ENCODE data around the gene RFX7. TPM values are rescaled to one million over a fixed set of nuclear protein-coding genes. Genes with fewer than 3 reads are reported as not detected.

RFX7 gene
- total RNA-seq: 10 to 100 TPM; 23.3 to 30.4 (median 27.9) TPM
- 21.0 TPM for total RNA-seq (2013)
- total RNA-seq: 14.3 to 50.3 (median 26.0) reads per million in 29 experiments

DNA sequence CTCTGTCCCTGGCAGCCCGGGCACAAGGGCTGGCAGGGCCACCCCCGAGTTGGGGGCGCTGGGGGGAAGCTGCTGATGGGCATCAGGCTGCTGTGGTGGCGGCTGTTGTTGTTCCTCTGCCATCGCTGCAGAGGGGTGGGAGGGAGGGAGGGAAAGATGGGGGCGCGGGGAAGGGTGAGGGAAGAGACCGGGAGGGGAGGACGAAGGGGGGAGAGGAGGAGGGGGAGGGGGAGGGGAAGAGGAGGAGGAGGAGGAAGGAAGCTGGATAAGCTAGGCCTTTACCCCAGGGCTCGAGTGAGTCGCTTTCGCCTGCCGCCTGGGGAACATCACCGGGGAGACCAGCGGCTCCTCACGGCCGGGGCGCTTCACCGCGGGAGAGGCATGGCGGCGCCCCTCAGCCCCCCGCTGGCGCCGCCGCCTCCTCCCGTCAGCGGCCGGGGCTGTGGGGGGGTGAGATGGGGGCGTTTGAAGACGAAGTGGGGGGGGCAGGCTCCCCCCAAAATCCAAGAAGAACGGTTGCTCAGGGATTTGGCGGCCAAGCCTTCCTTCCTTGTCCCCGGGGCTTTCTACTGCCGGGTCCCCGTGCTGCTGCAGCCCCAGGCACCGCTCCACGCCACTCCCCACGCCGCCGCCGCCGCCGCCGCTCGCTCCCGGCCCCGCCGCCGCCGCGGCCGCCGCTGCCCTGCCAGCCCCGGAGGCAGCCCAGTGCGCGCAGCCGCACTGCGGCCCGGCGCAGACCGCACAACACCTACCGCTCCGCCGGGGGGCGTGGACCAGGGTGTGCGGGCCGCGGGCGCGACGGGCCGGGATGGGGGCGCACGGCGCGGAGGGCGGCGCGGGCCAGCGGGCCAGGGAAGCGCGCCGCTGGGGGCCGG, at the start of gene RFX7:
Gene RFX7 (minus strand): TSS at position 717 of the 875 bp plus-strand sequence. CDS start 594 bp downstream, at position 123.
- peaks cover 15 to 29% of the 10 kb centered on the region in 2 experiments for H3K4me1 ChIP-seq (ENCODE audit: control insufficient read depth in 1 of 2, extremely low read depth in 1 of 2, insufficient read depth in 2 of 2, low read length in 2 of 2)
- DNase-seq (peak; percentile 54 to 90 (median 71)), ATAC-seq (replicated peaks in 1 of 4) (peak; percentile 79 to 83 (median 81))
- peak within 1 kb of the TSS; percentile 66 to 84 for H3K4me3 ChIP-seq (ENCODE audit: control insufficient read depth in 1 of 2, extremely low read depth in 1 of 2, low read length in 1 of 2)
- H3K27me3 ChIP-seq (replicated peaks in 1 of 2; ENCODE audit: control insufficient read depth in 2 of 2, extremely low read depth in 1 of 2, insufficient read depth in 2 of 2, low read length in 1 of 2): no peaks in the 10 kb centered on the region
- Mint-ChIP-seq H3K36me3 (peaks cover 6% of the 10 kb centered on the region), H3K4me1 (peaks cover 39 to 49% (median 47%) of the 10 kb centered on the region in 3 donors), H3K4me3 (peak within 1 kb of the TSS; percentile 89 to 91 (median 89)), H3K27me3 (no peaks in the 10 kb centered on the region), H3K9me3 (no peaks in the 10 kb centered on the region), H3K27ac (peak within 1 kb of the TSS; percentile 89 to 94)
- peak within 1 kb of the TSS; percentile 77 for H3K27ac ChIP-seq (ENCODE audit: low read length)
- no peaks in the 10 kb centered on the region for H3K9me3 ChIP-seq
- POLR2A ChIA-PET: interaction anchor here in 1 of 2 donors (0.6 kb wide), 1 partner anchor 63 kb away, joined by 7 read pairs; no protein-coding TSS in a partner anchor
- WGBS (ENCODE audit: insufficient coverage): under 1% methylated on average over 72 of the region's 85 CpGs
- no peaks in the 10 kb centered on the region for H3K36me3 ChIP-seq (ENCODE audit: control insufficient read depth in 2 of 2, extremely low read depth in 1 of 2, insufficient read depth in 1 of 2, low read length in 1 of 2)
- CTCF ChIA-PET: interaction anchor here (0.6 to 0.7 kb wide), 2 partner anchors 39 to 910 kb away, joined by 4 to 5 read pairs; no protein-coding TSS in a partner anchor

DNA sequence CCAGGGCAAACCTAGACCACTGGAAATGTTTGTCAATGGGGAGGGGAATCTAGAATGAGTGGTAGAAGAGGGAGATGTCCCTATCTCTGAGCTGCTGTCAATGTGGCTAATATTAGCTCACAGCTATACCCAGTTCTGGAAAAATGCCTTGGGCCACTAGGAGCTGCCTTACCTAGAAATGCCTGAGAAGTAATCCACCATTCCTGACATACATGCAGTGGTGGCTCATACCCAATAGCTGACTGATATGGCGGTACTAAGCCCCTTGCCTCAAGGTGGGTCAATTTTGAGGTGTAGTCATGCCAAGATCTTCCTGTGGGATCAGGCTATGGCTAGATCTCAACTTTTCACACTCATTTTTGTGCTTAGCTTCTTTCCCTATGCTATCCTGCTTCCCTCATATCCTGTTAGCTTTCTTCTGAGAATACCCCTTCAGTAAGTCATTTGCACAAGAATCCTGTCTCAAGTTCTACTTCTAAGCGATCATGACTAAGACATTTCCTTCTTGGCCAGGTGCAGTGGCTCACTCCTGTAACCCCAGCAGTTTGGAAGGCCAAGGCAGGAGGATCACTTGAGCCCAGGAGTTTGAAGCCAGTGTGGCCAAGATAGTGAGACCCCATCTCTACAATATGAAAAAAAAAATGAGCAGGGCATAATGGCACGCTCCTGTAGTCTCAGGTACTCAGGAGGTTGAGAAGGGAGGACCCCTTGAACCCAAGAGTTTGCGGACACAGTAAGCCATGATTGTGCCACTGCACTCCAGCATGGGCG, 49.1 kb upstream of the RFX7 start:
- H3K27ac ChIP-seq (ENCODE audit: low read length): no peak overlapping the region
- peaks cover 0 to 3% of the 10 kb centered on the region in 2 donors for H3K27me3 Mint-ChIP-seq
- no peak overlapping the region for H3K4me3 ChIP-seq (ENCODE audit: control insufficient read depth in 1 of 2, extremely low read depth in 1 of 2, low read length in 1 of 2)
- no peaks in the 10 kb centered on the region for H3K9me3 ChIP-seq
- 100% methylated on average over 2 of the region's 5 CpGs for WGBS (ENCODE audit: insufficient coverage)
- H3K27me3 ChIP-seq (replicated peaks in 1 of 2; ENCODE audit: control insufficient read depth in 2 of 2, extremely low read depth in 1 of 2, insufficient read depth in 2 of 2, low read length in 1 of 2): peaks cover 0 to 9% of the 10 kb centered on the region in 2 experiments
- ChIA-PET POLR2A (no interaction called here), CTCF (no interaction called here)
- no peaks in the 10 kb centered on the region for H3K36me3 ChIP-seq (ENCODE audit: control insufficient read depth in 2 of 2, extremely low read depth in 1 of 2, insufficient read depth in 1 of 2, low read length in 1 of 2)
- ATAC-seq (replicated peaks in 1 of 4) (no peak), DNase-seq (no peak)
- H3K27ac Mint-ChIP-seq: no peak overlapping the region
- peaks cover 10 to 23% (median 16%) of the 10 kb centered on the region in 3 donors for H3K9me3 Mint-ChIP-seq
- no peaks in the 10 kb centered on the region for H3K4me1 ChIP-seq (ENCODE audit: control insufficient read depth in 1 of 2, extremely low read depth in 1 of 2, insufficient read depth in 2 of 2, low read length in 2 of 2)
- no peaks in the 10 kb centered on the region for H3K4me1 Mint-ChIP-seq
- no peak overlapping the region for H3K4me3 Mint-ChIP-seq
- peaks cover 8% of the 10 kb centered on the region for H3K36me3 Mint-ChIP-seq

DNA sequence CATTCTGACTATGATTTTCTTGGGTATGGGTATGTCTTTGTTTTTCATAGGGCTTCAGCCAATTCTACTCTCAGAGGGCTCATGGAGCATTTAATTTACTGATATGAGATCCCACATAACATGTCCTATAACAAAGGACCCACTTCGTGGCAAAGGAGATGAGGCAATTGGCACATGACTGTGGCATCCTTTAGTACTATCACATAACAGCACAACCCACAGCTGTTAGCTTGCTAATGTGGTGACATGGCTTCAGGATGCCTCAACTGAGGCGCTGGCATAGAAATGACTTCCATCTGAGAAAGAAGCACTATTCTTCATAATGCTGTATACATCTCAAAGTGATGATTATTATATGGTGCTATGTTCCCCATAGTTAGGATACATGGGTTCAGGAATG, 48.1 kb upstream of the RFX7 start:
- DNase-seq (no peak), ATAC-seq (replicated peaks in 1 of 4) (no peak)
- Histone ChIP-seq H3K27ac (ENCODE audit: low read length) (no peak overlapping the region), H3K27me3 (replicated peaks in 1 of 2; ENCODE audit: control insufficient read depth in 2 of 2, extremely low read depth in 1 of 2, insufficient read depth in 2 of 2, low read length in 1 of 2) (peaks cover 0 to 6% of the 10 kb centered on the region in 2 experiments), H3K9me3 (no peaks in the 10 kb centered on the region), H3K4me1 (ENCODE audit: control insufficient read depth in 1 of 2, extremely low read depth in 1 of 2, insufficient read depth in 2 of 2, low read length in 2 of 2) (no peaks in the 10 kb centered on the region), H3K36me3 (ENCODE audit: control insufficient read depth in 2 of 2, extremely low read depth in 1 of 2, insufficient read depth in 1 of 2, low read length in 1 of 2) (no peaks in the 10 kb centered on the region), H3K4me3 (ENCODE audit: control insufficient read depth in 1 of 2, extremely low read depth in 1 of 2, low read length in 1 of 2) (no peak overlapping the region)
- no peak overlapping the region for H3K4me3 Mint-ChIP-seq
- H3K27ac Mint-ChIP-seq: no peak overlapping the region
- 60% methylated on average over 1 of the region's 2 CpGs for WGBS (ENCODE audit: insufficient coverage)
- H3K36me3 Mint-ChIP-seq: peaks cover 8% of the 10 kb centered on the region
- no peaks in the 10 kb centered on the region for H3K4me1 Mint-ChIP-seq
- ChIA-PET POLR2A (no interaction called here), CTCF (no interaction called here)
- peaks cover 0 to 3% of the 10 kb centered on the region in 2 donors for H3K27me3 Mint-ChIP-seq
- peaks cover 10 to 24% (median 16%) of the 10 kb centered on the region in 3 donors for H3K9me3 Mint-ChIP-seq

DNA sequence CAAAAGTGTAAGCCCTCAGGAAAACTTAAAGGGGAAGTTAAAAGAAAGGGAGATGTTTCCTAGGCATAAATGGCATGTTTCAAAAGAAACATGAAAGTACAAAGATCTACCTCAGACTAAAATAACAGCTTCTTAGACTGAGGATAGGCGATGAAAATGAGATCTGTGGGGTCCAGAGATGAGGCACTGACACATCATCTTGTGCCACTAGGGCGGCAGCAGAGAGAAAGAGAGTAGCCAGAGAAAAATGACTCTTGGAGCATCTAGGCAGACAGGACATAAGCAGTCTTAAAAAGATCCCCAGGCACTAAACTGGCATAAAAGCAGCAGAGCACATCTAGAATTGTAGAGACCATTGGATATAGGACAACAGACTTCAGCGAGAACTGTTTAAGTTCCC, 42.5 kb upstream of the RFX7 start:
- Histone ChIP-seq H3K4me3 (ENCODE audit: control insufficient read depth in 1 of 2, extremely low read depth in 1 of 2, low read length in 1 of 2) (no peak overlapping the region), H3K9me3 (no peaks in the 10 kb centered on the region), H3K4me1 (ENCODE audit: control insufficient read depth in 1 of 2, extremely low read depth in 1 of 2, insufficient read depth in 2 of 2, low read length in 2 of 2) (no peaks in the 10 kb centered on the region), H3K27me3 (replicated peaks in 1 of 2; ENCODE audit: control insufficient read depth in 2 of 2, extremely low read depth in 1 of 2, insufficient read depth in 2 of 2, low read length in 1 of 2) (peaks cover 0 to 7% of the 10 kb centered on the region in 2 experiments), H3K36me3 (ENCODE audit: control insufficient read depth in 2 of 2, extremely low read depth in 1 of 2, insufficient read depth in 1 of 2, low read length in 1 of 2) (no peaks in the 10 kb centered on the region), H3K27ac (ENCODE audit: low read length) (no peak overlapping the region)
- Mint-ChIP-seq H3K9me3 (peaks cover 10 to 23% (median 16%) of the 10 kb centered on the region in 3 donors), H3K36me3 (peaks cover 8% of the 10 kb centered on the region), H3K4me1 (no peaks in the 10 kb centered on the region), H3K4me3 (no peak overlapping the region), H3K27ac (no peak overlapping the region), H3K27me3 (peaks cover 0 to 8% of the 10 kb centered on the region in 2 donors)
- WGBS (ENCODE audit: insufficient coverage): 60% methylated on average over 1 of the region's 3 CpGs
- DNase-seq (no peak), ATAC-seq (replicated peaks in 1 of 4) (no peak)
- ChIA-PET POLR2A (no interaction called here), CTCF (no interaction called here)

DNA sequence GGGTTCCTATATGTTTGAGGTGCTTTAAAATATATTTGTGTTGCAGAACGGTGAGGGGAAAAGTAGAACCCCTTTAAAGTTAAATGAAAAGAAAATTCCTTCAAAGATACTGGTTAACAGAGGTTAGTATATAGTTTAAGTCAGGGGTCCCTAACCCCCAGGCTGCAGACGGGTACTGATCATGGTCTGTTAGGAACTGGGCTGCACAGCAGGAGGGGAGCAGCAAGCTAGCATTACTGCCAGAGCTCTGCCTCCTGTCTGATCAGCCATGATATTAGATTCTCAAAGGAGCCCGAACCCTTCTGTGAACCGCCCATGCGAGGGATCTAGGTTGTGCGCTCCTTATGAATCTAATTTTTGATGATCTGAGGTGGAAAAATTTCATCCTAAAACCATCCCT, 37.5 kb upstream of the RFX7 start:
- WGBS (ENCODE audit: insufficient coverage): 100% methylated on average over 1 of the region's 6 CpGs
- POLR2A ChIA-PET: no interaction called here

DNA sequence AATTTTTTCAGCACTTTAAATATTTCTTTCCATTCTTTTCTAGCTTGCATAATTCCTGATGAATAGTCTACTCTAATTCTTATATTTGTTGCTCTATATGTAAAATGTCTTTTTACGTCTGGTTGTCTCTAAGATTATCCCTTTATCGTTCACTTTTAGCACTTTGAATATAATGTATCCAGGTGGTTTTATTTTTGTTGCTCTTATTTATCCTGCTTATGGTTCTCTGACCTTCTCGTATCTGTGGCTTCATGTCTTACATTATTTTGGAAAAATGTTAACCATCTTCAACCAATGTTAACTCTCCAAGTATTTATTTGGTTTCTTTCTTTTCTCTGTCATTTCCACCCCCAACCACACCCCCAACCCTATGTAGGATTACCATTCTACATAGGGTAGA, 30.0 kb upstream of the RFX7 start:
- Histone ChIP-seq H3K4me3 (ENCODE audit: control insufficient read depth in 1 of 2, extremely low read depth in 1 of 2, low read length in 1 of 2) (no peak overlapping the region), H3K27me3 (replicated peaks in 1 of 2; ENCODE audit: control insufficient read depth in 2 of 2, extremely low read depth in 1 of 2, insufficient read depth in 2 of 2, low read length in 1 of 2) (peaks cover 0 to 2% of the 10 kb centered on the region in 2 experiments), H3K9me3 (no peaks in the 10 kb centered on the region), H3K36me3 (ENCODE audit: control insufficient read depth in 2 of 2, extremely low read depth in 1 of 2, insufficient read depth in 1 of 2, low read length in 1 of 2) (no peaks in the 10 kb centered on the region), H3K4me1 (ENCODE audit: control insufficient read depth in 1 of 2, extremely low read depth in 1 of 2, insufficient read depth in 2 of 2, low read length in 2 of 2) (no peaks in the 10 kb centered on the region), H3K27ac (ENCODE audit: low read length) (no peak overlapping the region)
- H3K27me3 Mint-ChIP-seq: peaks cover 8 to 10% of the 10 kb centered on the region in 2 donors
- CTCF ChIA-PET: no interaction called here
- POLR2A ChIA-PET: no interaction called here
- WGBS (ENCODE audit: insufficient coverage): no CpG with 5 or more reads among the region's 3 CpGs
- peaks cover 19 to 45% (median 24%) of the 10 kb centered on the region in 3 donors for H3K9me3 Mint-ChIP-seq
- peaks cover 12% of the 10 kb centered on the region for H3K36me3 Mint-ChIP-seq
- DNase-seq (no peak), ATAC-seq (replicated peaks in 1 of 4) (no peak)
- no peak overlapping the region for H3K4me3 Mint-ChIP-seq
- H3K27ac Mint-ChIP-seq: no peak overlapping the region
- no peaks in the 10 kb centered on the region for H3K4me1 Mint-ChIP-seq

More for the DNA sequence above, 37.5 kb upstream of the RFX7 start:
- no peak overlapping the region for H3K27ac ChIP-seq (ENCODE audit: low read length)
- Mint-ChIP-seq H3K36me3 (no peaks in the 10 kb centered on the region), H3K27ac (no peak overlapping the region), H3K4me1 (no peaks in the 10 kb centered on the region), H3K27me3 (peaks cover 0 to 5% of the 10 kb centered on the region in 2 donors), H3K4me3 (no peak overlapping the region), H3K9me3 (peaks cover 5 to 18% (median 10%) of the 10 kb centered on the region in 3 donors)
- ATAC-seq (replicated peaks in 1 of 4) (no peak), DNase-seq (no peak)
- no peaks in the 10 kb centered on the region for H3K9me3 ChIP-seq
- H3K36me3 ChIP-seq (ENCODE audit: control insufficient read depth in 2 of 2, extremely low read depth in 1 of 2, insufficient read depth in 1 of 2, low read length in 1 of 2): no peaks in the 10 kb centered on the region
- H3K4me3 ChIP-seq (ENCODE audit: control insufficient read depth in 1 of 2, extremely low read depth in 1 of 2, low read length in 1 of 2): no peak overlapping the region
- CTCF ChIA-PET: no interaction called here
- no peaks in the 10 kb centered on the region for H3K4me1 ChIP-seq (ENCODE audit: control insufficient read depth in 1 of 2, extremely low read depth in 1 of 2, insufficient read depth in 2 of 2, low read length in 2 of 2)
- peaks cover 0 to 4% of the 10 kb centered on the region in 2 experiments for H3K27me3 ChIP-seq (replicated peaks in 1 of 2; ENCODE audit: control insufficient read depth in 2 of 2, extremely low read depth in 1 of 2, insufficient read depth in 2 of 2, low read length in 1 of 2)
